GM21737 (cell line): ENCODE results near the gene LHFPL3.
"Not testable (repeated sequence)": the region's sequence is repeated elsewhere in the genome, so short reads cannot be mapped to it uniquely, and the experiment has no call there.

Source experiments
- ATAC-seq: cut with Tn5 transposase; IDR thresholded peaks from one replicate; pipeline ENCODE4 v1.9.1; 2021; ENCODE audit warnings: mild to moderate bottlenecking, moderate library complexity; ENCODE audit not compliant: unreplicated experiment

The LHFPL3 gene

DNA sequence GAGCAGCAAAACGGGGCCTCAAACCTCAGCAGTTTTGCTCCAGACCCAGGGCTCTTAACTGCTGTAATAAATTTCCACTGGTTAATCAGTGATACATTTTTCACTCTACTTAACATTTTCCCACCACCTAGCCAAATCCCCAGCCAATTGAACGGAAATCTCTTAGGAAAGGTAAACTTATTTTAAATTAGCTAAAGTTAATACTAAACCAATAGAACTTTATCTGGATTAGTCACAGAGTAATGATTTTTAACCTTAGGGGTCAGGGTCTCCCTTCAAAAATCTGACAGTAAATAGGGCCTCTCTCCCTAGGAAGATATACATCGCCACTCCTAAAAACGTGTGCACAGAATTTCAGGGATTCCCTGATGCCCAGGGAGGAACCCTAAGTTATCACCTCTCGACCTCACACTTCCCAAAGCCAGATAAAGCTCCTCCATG is 598.2 kb downstream of the LHFPL3 start:
- no peak for ATAC-seq

DNA sequence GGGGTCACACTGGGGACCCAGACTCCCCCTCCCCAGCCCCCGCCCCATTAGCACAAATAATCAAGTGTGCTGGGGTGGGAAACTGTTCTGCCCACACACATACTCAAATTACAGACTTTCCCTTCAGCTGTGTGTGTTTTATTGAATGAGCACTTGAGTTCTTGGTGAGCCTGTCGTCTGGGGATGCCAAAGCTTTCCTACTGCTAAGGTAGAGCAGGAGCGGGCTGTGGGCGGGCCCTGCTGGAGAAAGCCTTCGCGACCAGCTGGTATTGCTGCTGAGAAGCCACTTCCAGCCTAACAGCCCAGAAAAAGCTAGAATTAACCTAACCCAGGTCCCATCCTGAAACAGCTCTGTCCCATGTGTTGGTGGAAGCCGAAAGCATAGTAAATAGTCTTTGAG is 598.7 kb downstream of the LHFPL3 start:
- no peak for ATAC-seq

DNA sequence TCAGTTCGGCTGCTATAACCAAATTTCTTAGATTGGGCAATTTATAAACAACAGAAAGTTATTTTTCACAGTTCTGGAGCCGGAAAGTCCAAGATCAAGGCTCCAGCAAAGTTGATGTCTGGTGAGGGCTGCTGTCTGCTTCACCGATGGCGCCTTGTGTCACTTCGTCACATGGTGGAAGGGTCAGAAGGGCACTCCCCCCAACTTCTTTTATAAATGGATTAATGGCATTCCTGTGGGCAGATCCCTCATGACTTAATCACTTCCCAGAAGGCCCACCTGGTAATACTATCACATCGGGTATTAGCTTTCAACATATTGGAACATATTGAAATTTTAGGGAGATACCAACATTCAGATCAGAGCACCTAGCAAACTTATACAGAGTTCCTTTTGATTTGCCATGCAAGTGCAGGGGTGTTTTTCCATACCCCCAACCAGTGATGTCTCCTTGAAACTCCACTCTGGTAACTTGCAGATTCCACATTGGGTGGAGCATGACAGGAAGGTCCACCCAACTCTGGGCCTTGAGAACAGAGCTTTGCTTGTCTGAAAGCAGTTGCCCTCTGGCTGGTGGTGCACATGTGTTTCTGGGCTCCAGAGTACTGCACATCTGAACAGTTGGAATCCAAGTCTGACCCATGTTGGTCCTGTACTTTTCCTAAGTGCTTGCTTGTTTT is 600.5 kb downstream of the LHFPL3 start:
- no peak for ATAC-seq

DNA sequence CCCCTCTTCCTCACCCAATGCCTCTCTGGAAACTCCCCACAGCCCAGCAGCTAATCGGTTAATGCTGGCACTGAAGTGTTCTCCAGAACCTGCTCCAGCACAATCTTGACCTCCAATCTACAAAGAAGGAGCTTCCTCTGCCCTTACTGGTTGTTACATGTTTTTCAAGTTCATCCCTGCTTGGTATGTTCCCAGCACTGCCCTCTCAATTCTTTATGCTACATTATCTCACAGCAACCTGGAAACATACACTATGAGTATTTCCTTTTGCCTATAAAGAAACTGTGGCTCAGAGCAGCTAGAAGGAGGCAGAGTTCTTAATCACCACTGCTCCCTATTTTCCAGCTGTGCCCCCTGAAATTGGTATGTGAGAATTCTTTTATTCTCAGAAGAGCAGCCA is 601.5 kb downstream of the LHFPL3 start:
- ATAC-seq: no peak

DNA sequence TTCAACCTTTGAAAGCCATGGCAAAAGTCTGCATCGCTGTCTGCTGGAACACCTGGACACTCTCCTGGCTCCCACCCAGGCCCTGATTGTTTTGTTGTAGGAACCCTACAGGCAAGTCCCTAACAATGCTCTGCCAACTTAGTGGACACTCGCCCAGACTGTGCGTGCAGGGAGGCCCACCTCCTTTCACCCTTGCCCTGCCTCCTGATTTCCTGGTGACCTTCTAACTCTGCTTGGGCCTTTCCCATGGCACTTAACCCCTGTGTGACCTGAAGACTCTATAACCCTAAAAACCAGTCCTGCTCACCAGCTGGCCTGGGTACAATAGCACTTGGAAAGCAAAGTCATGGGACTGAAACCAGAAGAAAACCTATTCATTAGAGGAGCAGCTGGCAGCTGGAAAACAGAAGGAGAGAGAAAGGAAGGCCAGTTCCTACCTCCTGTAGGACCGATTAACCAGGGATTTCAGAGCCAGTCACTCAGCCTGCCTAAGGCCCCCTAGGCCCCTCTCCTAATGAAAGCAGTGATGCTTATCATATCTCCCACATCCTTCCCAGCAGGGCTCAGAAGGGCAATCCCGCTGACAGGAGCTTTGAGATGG is 602.9 kb downstream of the LHFPL3 start:
- no peak for ATAC-seq

DNA sequence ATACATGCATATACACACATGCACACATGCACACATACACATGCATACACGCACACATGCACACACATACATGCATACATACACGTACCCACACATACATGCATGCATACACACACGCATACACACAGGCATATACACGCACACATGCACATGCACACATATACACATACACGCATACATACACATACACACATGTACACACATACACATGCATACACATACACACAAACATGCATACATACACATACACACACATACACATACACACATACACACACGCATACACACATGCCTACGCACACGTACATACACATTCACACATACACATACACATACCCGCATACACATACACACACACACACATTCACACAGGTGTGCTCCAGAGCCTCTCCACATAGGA is 604.6 kb downstream of the LHFPL3 start:
- no peak for ATAC-seq

DNA sequence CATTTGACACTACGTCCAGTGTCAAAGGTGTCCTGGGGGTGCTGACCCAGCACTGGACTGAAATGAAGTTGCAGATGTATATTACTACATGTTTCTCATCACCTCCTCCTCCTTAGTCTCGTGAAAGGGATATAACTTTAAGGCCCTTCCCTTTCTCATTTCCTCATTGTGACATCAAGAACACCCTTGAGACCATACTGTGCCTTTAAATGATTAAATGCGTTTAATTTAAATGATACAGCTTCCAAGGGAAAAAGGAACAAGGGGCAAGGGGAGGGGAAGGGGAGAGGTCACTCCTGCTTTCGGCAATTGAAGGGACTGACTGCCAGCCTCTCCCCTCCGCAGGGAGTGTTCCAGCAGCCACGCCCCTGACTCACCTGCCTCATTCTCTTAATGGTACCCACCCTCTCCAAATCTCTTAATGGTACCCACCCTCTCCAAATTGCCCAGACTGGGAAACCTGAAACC is 605.2 kb downstream of the LHFPL3 start:
- no peak for ATAC-seq

DNA sequence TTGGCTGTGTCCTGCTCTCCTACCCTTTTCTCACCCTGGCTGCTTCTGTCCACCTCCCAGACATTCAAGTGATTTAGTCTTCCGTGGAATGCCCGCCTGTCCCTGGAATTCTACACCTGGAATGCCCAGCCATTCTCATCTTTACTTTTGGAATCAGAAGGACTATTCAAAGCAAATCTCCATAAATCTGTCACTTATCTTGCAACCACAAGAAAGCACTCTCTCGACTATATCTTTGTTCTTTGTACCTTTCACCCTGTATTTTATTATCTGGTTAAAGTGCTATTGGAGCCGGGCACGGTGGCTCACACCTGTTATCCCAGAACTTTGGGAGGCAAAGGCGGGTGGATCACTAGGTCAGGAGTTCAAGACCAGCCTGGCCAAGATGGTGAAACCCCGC is 606.3 kb downstream of the LHFPL3 start:
- ATAC-seq: no peak

DNA sequence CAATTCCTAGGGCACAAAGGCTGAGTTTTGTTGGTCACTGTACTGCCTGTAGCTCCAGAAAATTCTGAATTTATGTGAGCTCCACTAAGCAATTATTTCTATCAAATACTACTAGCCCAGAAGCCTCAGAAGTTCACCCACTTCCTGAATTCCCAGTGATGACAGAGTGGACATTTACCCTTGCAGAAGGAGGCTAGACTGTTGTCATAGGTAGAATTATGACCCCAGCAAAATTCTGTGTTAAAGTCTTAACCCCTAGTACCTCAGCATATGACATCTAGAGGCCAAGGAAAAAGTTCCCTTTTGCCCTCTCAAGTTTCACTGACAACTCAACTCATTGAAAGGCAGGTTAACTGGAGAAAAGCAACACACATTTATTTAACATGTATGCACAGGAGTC is 606.9 kb downstream of the LHFPL3 start:
- ATAC-seq: no peak

DNA sequence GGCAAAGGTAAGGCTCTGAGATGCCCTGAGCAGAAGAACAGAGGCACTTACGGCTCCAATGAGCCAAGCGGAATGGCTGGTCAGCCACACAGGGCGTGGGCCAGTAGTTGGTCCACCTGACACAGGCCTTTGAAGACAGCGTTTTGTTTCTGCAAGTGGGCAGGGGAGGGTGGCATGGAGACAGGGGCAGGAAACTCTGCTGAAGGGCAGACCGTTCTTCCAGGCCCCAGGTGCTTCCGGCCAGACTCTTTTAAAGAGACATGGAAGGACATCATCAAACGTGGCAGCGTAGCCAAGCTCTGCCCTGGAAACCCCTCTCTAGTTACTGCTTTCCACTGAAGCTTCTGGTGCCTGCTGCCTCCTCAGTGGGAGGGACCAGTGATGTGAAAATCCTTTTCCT is 608.1 kb downstream of the LHFPL3 start:
- no peak for ATAC-seq

DNA sequence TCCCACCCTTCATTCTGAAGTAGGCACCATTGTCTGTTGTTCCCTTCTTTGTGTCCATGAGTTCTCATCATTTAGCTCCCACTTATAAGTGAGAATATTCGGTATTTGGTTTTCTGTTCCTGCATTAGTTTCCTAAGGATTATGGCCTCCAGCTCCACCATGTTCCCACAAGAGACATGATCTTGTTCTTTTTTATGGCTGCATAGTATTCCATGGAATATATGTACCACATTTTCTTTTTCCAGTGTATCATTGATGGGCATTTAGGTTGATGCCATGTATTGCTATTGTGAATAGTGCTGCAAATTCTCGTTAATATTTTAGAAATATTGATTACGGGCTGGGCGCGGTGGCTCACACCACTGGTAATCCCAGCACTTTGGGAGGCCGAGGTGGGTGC is 609.1 kb downstream of the LHFPL3 start:
- ATAC-seq: not testable (repeated sequence)

DNA sequence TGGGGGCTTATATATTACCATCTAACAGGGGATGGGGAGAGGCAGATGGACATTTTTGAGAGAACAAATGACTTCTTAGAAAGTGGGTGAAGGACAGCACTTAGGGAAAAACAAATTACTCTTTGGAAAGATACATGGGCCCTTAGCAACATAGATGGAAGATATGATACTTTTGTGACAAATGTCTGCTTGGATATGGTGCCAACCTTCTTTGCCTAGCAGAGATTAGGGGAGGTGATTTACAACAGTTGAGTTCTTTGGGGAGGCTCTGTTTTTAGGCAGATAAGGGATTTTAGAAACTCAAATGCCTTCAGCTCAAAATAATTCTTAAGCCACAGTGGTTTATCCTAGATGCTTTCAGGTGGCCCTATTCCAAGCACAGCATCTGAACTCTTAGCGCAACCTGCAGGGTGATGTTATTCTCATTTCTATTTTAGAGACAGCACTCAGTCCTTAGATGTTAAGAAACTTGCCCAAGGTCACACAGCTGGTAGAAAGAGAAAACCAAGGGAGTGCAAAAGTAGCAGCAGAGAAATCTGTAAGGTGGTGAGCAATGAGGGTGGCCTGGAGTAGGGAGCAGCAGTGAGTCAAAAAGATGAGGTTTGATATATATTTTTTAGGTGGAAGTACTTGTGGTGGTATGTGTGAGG is 610.5 kb downstream of the LHFPL3 start:
- ATAC-seq: no peak

DNA sequence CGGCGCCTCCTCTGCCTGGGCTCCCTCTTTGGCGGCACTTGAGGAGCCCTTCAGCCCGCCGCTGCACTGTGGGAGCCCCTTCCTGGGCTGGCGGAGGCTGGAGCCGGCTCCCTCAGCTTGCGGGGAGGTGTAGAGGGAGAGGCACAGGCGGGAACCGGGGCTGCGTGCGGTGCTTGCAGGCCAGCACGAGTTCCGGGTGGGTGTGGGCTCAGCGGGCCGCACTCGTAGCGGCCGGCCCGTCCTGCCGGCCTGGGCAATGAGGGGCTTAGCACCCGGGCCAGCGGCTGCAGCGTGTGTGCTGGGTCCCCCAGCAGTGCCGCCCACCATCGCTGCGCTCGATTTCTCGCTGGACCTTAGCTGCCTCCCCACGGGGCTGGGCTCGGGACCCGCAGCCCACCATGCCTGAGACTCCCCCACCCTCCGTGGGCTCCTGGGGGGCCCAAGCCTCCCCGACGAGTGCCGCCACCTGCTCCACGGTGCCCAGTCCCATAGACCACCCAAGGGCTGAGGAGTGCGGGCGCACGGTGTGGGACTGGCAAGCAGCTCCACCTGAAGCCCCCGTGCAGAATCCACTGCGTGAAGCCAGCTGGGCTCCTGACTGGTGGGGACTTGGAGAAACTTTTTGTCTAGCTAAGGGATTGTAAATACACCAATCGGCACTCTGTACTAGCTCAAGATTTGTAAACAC is 611.8 kb downstream of the LHFPL3 start:
- no peak for ATAC-seq

DNA sequence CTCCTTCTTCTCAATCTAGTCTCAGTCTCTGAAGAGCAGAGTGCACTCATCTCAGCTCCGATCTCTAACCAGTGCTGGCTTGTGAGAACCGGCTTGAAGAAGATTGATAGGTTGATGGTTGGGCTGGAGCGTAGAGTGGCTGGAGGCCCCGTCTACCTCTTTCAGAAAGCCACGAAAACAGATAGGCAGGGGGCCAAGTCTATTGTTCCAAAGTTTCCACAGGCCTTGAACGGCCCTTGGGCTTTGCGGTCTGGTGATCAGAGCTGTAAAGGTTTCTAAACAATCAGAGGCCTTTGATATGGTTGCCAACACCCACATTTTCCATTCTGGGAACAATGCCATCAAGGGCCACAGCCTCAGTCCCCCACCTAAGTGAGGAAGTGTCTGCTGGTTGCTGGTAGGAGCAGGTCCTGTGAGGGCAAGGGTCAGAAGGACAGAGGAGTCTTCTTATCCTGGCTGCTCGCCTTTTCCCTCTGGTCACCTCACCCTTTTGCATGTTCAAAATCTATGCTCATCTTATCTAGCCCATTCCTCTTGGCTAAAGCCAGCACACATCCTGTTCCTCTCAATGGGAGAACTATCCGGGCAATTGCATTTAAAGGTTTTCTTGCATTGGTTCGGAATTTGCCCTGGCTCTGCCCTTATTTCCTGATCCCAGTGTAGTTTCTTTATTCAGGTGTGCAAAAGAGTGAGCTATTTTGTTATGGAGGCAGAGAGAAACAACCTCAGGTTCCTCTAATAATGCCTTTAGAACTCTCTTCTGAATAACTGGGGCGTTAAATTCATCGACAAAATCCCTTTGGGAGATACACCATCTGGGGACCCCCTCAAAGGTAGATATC is 615.3 kb downstream of the LHFPL3 start:
- ATAC-seq: peak; percentile 42

DNA sequence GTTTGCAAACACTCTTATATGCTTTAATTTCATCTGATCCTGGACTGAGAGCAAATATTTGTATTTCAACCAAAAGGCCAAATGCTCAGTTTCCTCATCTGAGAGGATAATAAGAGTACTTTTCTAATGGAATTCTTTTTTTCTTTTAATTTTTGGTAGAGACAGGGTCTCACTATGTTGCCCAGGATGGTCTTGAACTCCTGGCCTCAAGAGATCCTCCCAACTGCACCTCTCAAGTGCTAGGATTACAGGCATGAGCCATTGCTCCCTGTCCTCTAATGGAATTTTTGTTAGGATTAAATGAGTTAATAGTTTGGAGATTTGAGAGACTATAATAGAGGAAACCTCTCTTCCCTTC is 617.2 kb downstream of the LHFPL3 start:
- ATAC-seq: no peak

DNA sequence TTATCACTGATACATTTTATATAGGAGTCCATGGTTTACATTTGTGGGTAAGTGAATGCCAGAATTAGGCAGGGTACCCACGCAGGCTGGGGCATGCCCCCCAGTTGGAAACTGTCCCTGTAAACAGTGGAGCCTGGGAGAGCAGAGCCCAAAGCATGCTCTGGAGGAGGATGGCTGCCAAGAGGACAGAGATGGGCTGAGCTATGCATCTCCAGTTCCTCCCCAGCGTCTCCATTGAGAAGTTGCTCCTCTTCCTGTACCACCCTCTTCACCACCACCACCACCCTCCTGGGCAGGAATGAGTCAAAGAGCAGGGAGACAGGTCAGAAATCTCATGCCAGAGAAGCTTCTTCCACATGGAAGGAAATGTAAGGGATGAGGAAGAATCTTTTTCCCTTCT is 617.9 kb downstream of the LHFPL3 start:
- ATAC-seq: no peak

DNA sequence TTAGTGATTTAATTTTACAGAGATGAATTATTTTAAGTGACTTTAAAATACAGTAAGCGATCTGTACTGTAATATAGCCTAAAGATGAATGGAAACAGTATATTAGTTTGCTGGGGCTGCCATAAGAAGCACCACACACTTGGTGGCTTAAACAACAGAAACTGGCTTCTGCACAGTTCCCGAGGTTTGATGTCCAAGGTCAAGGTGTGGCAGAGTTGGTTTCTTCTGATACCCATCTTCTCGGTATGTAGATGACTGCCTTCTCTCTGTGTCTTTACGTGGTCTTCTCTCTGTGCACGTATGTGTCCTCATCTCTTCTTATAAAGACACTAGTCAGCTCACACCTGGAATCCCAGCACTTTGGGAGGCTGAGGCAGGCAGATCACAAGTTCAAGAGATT is 621.6 kb downstream of the LHFPL3 start:
- no peak for ATAC-seq

DNA sequence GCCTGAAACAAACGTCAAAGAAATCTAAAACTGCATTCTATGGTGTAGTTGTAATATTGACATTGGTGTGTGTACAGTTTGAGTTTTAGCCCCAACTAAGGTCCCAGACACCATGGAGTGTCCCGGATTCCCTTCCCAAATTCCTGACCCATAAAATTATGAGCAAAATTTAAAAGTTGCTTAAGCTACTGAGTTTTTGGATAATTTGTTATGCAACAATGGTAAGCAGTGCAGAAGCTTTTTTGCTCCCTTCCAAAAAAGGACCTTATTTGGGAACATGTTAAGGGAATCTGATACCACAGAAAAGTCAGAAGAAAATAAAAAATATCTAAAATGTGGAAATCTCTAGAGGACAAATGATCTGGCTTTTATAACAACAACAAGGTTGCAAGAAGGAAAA is 622.4 kb downstream of the LHFPL3 start:
- no peak for ATAC-seq

DNA sequence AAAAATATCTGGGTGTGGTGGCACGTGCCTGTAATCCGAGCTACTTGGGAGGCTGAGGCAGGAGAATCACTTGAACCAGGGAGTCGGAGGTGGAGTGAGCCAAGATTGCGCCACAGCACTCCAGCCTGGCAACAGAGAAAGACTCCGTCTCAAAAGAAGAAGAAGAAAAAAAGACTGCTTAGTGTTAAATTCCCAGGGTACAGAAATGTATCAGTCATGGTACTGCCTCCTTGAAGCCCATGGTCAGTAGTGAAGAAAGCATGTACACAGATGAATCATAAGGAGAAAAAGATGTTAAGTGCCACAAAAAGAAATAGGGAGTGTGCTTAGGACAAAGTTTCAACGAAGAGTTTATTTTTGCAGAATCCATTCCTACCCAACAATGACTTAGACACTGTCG is 623.1 kb downstream of the LHFPL3 start:
- no peak for ATAC-seq

DNA sequence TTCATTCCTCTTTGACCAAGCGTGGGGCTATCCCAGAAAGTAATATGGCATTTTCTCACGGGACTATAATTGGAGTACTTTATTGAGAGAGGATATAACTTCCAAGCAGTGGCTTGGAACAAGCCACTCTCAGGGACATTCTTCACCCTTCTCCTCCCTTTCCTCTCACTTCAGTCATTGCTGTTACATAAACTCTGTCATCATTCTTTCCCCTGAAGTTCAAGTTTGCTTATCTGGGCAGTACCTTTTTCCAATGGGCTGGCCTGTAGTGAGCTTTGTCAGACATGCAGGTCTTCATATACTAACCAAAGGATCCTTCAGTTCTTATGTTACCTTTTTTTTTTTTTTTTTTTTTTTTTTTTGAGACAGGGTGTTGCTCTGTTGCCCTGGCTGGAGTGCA is 626.9 kb downstream of the LHFPL3 start:
- no peak for ATAC-seq
